Skin epidermis (tissue), 12 donors: ENCODE measurements around the gene BMP7.
"Not testable (repeated sequence)": the region's sequence is repeated elsewhere in the genome, so short reads cannot be mapped to it uniquely, and the experiment has no call there.

Experiments
- H3K27ac ChIP-seq, 21 experiments: fragments of 200-600 bp; sonication (generic) in 11 of 21; one replicate each; pipeline ENCODE4 v1.5.0; 2020; ENCODE audit warnings: mild to moderate bottlenecking in 3 of 21, inconsistent platforms in 2 of 21, moderate library complexity in 2 of 21
- H3K4me3 ChIP-seq, 7 experiments: fragments of 200-600 bp; sonication (generic) in 2 of 7; one replicate each; pipeline ENCODE4 v1.5.0; 2020; ENCODE audit warnings: inconsistent platforms in 2 of 7, mild to moderate bottlenecking in 2 of 7, moderate library complexity in 1 of 7

BMP7 gene

DNA sequence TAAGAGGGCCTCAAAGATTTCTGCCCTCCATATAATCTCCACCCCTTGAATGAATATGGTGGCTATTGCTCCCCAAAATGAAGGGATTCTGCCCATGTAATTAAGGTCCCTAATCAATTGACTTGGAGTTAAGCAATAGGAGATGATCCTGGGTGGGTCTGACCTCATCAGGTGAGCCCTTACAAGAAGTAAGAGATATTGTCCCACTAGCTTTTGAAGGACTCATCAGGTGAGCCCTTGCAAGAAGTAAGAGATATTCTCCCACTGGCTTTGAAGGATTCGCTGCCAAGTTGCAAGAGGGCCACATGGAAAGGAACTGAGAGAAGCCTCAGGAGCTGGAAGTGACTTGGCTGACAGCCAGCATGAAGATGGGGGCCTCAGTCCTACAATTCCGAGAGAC, 103.4 kb downstream of the BMP7 start:
- H3K27ac ChIP-seq = no peak overlapping the region
- no peak overlapping the region for H3K4me3 ChIP-seq

DNA sequence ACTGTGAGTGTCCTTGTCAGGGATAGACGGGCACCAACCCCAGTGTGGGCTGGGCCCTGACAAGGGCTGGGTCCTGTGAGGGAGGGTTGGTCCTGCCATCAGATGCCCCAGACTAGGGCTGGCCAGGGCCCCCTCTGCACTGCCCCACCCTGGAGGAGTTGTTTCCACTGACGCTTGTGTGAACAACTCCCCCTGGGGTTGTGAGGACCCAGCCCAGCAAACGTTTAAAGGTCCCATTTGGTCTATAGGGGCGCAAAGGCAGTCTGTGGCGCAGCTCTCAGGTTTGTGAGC, 104.1 kb downstream of the BMP7 start:
- no peak overlapping the region for H3K4me3 ChIP-seq
- H3K27ac ChIP-seq = no peak overlapping the region

DNA sequence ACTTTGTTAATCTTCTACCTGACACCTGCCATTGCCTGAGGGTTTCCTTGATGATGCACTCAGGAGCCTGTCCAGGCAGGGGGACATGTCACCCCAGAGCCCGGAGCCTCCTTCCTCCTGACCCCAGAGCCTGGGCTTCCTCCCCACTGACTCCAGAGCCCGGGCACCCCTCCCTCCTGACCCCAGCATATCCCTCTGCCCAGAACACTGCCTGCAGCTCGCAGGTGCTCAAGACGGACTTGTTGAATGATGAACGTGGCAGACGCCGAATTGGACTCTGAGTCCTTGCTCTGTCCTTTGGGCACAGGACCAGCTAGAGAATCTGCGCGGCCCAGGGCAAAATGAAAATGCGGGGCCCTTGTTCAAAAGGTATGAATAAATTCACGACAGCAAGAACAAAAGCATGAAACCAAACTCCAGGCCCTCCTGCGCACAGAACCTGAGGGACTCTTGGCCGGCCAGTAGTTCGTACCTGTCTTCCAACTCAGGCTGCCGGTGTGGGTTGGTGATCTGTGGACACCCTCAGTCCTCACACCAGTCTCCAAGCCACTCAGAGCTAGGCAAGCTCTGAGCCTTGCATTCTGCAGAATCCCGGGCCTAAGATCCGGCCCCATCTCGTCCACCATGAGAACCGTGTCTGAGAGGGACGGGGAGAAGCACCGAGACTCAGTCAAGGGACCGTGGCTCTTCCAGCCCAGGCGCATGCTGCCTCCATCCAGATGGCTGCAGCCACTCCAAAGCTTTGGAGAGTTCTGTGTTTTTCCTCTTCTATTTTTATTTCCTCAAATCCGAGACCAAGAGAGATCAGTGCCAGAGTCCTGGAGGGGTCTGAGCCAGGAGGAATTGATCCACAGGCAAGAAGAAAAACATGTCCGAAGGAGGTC, 104.7 kb downstream of the BMP7 start:
- Histone ChIP-seq H3K4me3 (no peak overlapping the region), H3K27ac (no peak overlapping the region)

DNA sequence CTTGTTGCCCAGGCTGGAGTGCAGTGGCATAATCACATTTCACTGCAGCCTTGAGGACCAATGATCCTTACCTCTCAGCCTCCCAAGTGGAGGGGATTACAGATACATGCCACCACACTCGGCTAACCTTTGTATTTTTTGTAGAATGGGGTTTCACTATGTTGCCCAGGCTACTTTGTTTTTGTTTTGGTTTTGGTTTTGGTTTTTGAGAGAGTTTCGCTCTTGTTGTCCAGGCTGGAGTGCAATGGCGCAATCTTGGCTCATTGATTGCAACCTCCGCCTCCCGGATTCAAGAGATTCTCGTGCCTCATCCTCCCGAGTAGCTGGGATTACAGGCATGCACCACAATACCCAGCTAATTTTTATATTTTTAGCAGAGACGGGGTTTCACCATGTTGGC, 105.5 kb downstream of the BMP7 start:
- H3K4me3 ChIP-seq = no peak overlapping the region
- H3K27ac ChIP-seq = no peak overlapping the region

GRCh38 chr20:57159945-57160610, 106.4 kb downstream of the BMP7 start:
- no peak overlapping the region for H3K27ac ChIP-seq

DNA sequence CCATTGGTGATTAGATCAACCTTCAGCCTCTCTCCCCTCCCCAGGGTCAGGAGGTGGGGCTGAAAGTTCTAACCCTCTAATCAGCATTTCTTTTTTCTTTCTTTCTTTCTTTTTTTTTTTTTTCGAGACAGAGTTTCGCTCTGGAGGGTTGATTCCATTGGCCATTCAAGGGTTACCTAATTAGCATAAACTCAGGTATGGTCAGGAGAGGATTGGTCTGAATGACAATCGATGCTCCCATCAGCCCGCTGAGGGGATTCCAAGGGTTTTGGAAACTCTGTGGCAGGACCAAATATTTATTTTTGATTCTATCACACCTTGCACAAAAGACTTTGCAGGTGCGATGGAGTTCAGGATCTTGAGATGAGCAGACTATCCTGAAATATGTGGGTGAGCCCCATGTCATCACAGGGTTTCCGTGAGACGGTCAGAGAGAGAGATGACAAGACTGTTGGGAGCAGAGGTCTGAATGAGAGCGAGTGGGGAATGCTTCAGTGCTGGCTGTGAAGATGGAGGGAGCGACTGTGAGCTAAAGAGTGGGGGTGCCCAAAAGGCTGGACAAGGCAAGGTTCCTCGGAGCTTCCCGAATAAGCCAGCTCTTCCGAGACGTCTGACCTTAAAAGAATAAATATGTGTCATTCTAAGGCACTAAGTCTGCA, 107.1 kb downstream of the BMP7 start:
- Histone ChIP-seq H3K27ac (no peak overlapping the region), H3K4me3 (no peak overlapping the region)

More at GRCh38 chr20:57159945-57160610, 106.4 kb downstream of the BMP7 start:
- H3K4me3 ChIP-seq = no peak overlapping the region

- Histone ChIP-seq H3K27ac (no peak overlapping the region), H3K4me3 (no peak overlapping the region)
These were observed 108.0 kb downstream of the BMP7 start for GRCh38 chr20:57158474-57158873.

DNA sequence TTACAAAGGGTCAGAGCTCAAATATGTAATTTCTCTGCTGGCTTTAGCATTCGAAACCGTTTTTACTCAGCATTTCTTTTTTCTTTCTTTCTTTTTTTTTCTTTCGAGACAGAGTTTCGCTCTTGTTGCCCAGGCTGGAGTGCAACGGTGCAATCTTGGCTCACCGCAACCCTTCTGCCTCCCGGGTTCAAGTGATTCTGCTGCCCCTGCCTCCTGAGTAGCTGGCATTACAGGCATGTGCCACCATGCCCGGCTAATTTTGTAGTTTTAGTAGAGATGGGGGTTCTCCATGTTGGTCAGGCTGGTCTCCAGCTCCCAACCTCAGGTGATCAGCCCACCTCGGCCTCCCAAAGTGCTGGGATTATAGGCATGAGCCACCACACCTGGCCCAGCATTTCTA, 108.7 kb downstream of the BMP7 start:
- not testable (repeated sequence) for H3K27ac ChIP-seq, H3K4me3 ChIP-seq

DNA sequence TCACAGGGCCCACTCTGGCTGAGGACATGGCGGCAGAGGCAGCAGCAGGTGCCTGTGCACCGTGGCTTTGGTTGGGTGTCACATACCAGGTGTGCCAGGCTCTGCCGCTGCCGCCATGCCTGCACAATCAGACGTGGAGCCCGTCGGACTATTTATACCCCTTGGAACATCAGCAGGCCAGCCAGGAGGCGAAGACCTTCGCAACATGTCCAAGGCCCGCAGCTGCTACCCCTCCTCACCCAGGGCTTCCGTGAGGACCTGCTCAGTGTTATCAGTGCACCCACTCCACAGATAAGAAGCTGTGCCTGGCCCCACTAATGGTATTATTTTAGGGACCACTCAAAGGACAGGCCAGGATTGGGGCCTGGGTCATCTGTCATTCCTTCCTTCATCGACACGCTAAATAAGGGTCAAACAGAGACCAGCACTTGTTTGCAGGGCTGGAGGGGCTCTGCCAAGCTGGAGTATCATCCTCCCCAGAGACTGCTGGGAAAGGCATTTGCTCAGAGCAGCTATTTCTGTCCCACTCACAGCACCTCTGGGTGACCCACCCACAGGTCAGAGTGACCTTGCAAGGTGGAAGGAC, 109.2 kb downstream of the BMP7 start:
- Histone ChIP-seq H3K27ac (no peak overlapping the region), H3K4me3 (no peak overlapping the region)

- Histone ChIP-seq H3K27ac (no peak overlapping the region), H3K4me3 (no peak overlapping the region)
These were observed 110.3 kb downstream of the BMP7 start for GRCh38 chr20:57156011-57156729.

GRCh38 chr20:57155415-57155814, 111.0 kb downstream of the BMP7 start:
- H3K27ac ChIP-seq = no peak overlapping the region

GRCh38 chr20:57153238-57153905, 113.1 kb downstream of the BMP7 start:
- no peak overlapping the region for H3K4me3 ChIP-seq
- no peak overlapping the region for H3K27ac ChIP-seq

More at GRCh38 chr20:57155415-57155814, 111.0 kb downstream of the BMP7 start:
- H3K4me3 ChIP-seq = no peak overlapping the region

GRCh38 chr20:57152557-57152956, 113.9 kb downstream of the BMP7 start:
- Histone ChIP-seq H3K27ac (no peak overlapping the region), H3K4me3 (no peak overlapping the region)

DNA sequence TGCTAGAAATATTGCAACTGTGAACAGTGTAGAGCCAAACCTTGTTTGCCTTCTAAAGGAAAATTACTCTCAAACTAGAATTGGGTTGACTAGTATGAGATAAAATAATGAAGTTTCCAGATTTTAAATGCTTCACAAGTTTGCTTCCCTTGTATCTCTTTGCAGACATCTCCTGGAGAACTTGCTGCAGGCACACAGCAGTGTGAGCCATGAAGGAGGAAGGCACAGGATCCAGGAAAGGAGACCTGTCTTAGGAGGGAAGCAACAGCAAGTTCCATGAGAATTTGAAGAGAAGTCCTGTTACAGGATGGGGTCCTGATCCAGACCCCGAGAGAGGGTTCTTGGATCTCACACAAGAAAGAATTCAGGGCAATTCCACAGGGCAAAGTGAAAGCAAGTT, 115.9 kb downstream of the BMP7 start:
- H3K4me3 ChIP-seq = no peak overlapping the region
- H3K27ac ChIP-seq = no peak overlapping the region

DNA sequence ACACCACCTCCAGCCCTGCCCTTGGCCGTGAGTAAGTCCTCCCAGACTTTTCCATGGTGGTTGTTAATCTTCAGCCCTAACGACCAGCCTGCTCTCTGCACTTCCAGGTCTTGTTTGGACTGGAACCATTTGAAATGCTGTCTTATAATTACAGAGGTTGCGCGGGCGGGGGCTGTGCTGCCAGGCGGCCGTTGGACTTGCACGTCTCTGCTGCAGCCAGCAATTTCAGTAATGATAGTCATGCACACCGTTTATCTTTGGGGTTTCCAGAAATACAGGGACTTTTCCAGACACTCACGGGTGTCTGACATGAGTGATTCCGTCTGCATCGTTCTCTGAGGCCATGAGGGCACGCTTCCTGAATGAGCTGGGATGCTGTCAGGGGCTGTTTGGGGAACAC, 118.2 kb downstream of the BMP7 start:
- no peak overlapping the region for H3K27ac ChIP-seq
- H3K4me3 ChIP-seq = no peak overlapping the region

DNA sequence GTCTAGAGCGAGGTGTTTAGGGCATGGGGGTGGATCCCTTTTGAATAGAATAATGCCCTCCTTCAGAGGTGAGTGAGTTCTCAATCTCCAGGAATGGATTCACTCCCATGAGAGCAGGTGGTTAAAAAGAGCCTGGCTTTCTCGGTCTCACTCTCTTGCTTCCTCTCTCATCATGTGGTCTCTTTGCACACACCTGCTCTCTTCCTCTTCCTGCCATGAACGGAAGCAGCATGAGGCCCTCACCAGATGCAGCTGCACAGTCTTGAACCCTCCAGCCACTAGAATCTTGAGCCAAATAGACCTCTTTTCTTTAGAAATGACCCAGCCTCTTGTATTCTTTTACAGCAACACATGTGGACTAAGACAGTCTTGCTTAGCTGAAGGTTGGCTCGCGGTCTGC, 119.3 kb downstream of the BMP7 start:
- no peak overlapping the region for H3K27ac ChIP-seq
- H3K4me3 ChIP-seq = no peak overlapping the region

- no peak overlapping the region for H3K4me3 ChIP-seq
- no peak overlapping the region for H3K27ac ChIP-seq
These were observed 120.3 kb downstream of the BMP7 start for GRCh38 chr20:57146155-57146554.

GRCh38 chr20:57145089-57145631, 121.3 kb downstream of the BMP7 start:
- Histone ChIP-seq H3K27ac (no peak overlapping the region), H3K4me3 (no peak overlapping the region)

DNA sequence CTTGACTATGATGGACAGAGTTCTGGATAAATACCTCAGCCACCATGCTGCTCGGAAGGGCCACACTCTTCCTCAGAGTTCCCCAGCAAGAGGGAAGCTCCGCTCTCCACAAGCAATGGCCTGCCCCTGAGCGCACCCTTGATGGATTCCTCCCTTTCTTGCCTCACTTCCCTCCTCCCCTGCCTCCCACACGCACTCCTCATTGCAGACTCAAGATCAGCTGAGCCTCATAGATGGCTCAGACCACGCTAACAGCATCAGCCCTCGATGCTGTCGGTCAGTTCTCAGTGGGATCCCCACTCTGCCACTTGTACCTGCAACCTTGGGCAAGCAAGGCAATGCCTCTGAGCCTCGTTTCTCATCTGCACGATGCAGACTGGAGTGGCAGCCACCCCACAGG, 123.3 kb downstream of the BMP7 start:
- Histone ChIP-seq H3K27ac (no peak overlapping the region), H3K4me3 (no peak overlapping the region)
